ENCODE results near the gene NBPF4.
"Not testable (repeated sequence)": the region's sequence is repeated elsewhere in the genome, so short reads cannot be mapped to it uniquely, and the experiment has no call there.

Gene NBPF4

GRCh38 chr1:108209456-108210108 is 34.3 kb downstream of the NBPF4 start:
- no peak for DNase-seq (ENCODE audit: low read depth in 2 of 2)

GRCh38 chr1:108208724-108209446 is 35.0 kb downstream of the NBPF4 start:
- no peak for DNase-seq (ENCODE audit: low read depth in 2 of 2)

GRCh38 chr1:108203582-108203981 is 40.3 kb downstream of the NBPF4 start:
- not testable (repeated sequence) for DNase-seq (ENCODE audit: low read depth in 2 of 2)

GRCh38 chr1:108201687-108202086 is 42.2 kb downstream of the NBPF4 start:
- DNase-seq (ENCODE audit: low read depth in 2 of 2): no peak

DNA sequence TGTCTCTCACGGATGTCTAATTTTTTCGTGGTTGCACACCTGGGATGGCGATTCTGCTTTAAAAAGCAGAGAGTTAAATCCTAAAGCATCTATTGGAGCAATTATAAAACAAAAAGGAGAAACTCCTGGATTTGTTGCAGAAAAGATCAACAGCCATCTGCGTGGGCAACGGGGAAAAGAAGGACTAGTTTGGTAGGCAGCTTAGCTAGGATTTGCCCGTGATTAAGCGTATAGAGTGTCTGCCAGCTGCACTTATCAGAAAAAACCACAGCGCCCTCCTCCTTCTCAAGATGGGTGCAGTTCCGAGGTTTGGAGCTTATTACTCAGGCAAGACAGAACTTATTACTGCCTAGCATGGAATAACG is 43.2 kb downstream of the NBPF4 start:
- peak; percentile 20 to 31 for DNase-seq (ENCODE audit: low read depth in 2 of 2)

DNA sequence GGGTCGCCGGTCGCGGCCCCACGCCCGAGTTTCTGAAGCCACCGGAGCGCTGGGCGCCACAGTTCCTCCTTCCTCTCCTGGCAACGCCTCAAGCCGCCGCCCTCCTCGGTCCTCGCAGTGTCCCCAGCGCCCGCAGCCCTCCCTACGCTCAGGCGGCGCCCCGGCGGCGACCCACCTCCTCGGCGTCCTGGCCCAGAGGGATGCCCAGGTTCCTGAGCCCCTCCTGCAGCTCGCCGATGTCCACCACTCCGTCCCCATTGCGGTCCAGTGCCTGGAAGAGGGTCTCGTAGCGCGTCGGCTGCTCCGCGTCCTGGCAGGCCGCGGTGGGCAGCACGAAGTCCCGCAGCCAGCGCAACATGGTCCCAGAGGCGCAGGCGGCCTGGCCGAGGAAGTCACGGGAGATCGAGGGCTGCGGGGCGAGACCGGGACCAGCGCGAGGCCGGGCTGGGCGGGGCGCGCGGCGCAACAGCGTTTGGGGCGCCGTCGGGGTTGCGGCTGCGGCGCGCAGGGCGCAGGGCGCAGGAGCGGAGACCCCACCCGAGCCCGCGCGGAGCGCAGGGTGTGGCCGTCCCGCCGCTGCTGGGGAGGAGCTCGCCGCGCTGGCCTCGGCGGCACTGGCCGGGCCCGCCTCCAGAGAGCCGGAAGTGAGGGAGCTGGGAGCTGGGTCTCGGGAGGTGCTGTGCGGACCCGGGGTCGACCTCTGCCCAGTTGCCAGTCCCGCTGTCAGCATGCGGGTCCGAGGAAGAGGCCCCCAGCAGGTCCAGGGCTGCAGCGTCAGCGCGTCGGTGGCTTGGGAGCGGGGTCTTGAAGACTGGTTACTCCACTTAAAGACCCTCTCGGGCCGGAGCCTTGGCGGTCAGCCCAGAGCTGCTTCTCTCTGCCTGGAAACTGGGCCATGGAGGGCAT is 43.8 kb downstream of the NBPF4 start, which contains the start of gene SLC25A24:
SLC25A24 (minus strand) TSS at position 563 of the 906 bp plus-strand sequence; CDS start at position 358, 205 bp downstream.
- peak; percentile 59 to 65 for DNase-seq (ENCODE audit: low read depth in 2 of 2)

DNA sequence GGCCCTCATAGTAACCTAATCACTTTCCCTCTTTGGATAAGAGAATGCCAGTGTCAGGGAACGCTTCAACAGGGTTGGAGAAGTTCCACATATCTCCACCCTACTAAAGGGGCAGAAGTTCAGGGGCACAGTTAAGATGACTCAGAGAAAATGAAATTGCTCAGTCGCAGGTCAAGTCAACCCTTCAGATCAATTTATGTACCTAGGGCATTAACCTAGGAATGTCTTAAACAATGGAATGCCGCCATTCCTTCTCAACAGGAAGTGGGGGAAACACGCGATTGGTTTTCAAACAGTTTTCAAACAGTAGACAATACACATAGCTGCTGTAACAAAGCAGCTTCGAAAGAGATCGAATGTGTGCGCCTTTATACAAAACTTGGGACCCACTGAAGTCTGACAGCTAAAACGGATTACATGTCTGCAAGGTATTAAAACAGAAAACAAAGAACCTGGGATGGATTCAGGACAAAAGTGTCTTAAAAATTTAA is 44.6 kb downstream of the NBPF4 start:
- no peak for DNase-seq (ENCODE audit: low read depth in 2 of 2)

DNA sequence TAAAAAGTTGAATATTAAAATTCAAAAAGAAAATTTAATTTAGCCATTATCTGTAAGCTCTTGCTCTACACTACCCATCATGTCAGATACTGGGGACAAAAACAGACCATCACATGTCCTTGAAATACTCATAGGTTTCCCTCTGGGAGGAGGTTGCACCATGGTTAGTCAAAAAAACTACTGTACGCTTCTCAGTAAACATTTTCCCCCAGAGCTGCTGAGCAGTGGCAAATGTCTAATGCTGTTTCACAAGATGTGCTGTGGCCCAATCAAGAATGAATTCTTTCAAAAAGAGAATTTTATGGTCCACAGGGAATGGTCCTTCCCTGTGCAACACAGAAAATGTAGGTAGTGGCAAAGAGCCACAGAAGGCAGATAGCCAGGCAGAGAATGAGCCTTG is 49.8 kb downstream of the NBPF4 start:
- DNase-seq (ENCODE audit: low read depth in 2 of 2): no peak

GRCh38 chr1:108193333-108193732 is 50.5 kb downstream of the NBPF4 start:
- DNase-seq (ENCODE audit: low read depth in 2 of 2): no peak

DNA sequence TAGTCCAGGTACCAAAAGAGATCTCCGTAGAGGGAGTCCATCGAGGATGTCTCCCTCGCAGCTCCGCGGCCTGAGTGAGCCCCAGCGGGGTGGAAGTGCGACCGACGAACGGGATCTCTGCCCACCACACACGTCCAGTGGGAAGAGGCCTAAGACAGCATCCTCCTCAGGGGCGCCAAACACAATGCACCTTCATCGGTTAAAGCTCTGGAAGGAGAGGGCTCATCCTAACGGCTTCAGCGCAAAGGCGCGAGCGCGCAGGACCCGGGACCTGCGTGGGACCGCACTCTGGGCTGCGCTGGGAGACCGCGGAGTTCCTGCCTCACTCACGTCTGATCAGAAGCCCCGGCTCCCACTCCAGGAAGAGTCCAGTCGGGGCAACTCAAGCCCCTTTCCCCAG is 51.3 kb downstream of the NBPF4 start:
- DNase-seq (ENCODE audit: low read depth in 2 of 2): no peak

GRCh38 chr1:108190686-108191416 is 53.0 kb downstream of the NBPF4 start:
- no peak for DNase-seq (ENCODE audit: low read depth in 2 of 2)

GRCh38 chr1:108190001-108190634 is 53.8 kb downstream of the NBPF4 start:
- no peak for DNase-seq (ENCODE audit: low read depth in 2 of 2)

GRCh38 chr1:108188801-108189200 is 55.1 kb downstream of the NBPF4 start:
- no peak for DNase-seq (ENCODE audit: low read depth in 2 of 2)

DNA sequence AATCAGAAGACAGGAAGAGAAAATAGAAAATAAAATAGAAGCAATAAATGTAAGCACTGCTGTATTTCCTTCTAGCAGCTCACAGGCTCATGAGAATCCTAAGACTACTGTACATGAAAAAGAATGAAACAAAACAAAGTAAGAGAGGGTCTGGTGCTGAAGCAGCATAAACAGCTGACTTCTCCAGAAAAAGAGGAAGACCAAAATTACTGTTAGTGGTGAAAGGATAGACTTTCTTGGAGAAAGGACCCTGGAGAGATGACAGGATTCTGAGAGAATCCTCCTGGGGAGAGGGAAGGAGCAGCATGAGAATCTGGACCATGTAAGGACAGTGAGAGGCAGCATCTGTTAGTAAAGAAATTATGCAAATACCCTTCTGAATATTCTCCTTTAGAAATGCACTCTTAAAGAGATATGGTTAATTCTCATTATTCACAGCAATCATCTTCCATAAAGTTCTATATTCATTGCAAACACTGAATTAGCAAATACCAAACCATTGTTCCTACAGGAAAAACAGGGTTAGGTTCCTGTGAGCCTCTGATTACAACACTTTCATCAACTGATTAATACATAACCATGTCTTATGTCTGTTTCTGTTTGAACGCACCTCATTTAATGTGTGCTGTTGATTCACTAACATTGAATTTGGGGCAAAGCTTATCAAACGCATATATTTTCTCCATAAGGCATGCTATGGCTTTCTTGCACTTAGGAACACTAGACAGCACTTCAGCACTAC is 60.7 kb downstream of the NBPF4 start:
- DNase-seq (ENCODE audit: low read depth in 2 of 2): no peak

- no peak for DNase-seq (ENCODE audit: low read depth in 2 of 2)
Observed at GRCh38 chr1:108179018-108179417, 64.9 kb downstream of the NBPF4 start.

All from activated CD4-positive, alpha-beta T cell treated with anti-CD3 and anti-CD28 coated beads for 24 hours (primary cell).